Measurements from ENCODE around the gene SPECC1L.
"Not testable (repeated sequence)": the region's sequence is repeated elsewhere in the genome, so short reads cannot be mapped to it uniquely, and the experiment has no call there.

SPECC1L gene

DNA sequence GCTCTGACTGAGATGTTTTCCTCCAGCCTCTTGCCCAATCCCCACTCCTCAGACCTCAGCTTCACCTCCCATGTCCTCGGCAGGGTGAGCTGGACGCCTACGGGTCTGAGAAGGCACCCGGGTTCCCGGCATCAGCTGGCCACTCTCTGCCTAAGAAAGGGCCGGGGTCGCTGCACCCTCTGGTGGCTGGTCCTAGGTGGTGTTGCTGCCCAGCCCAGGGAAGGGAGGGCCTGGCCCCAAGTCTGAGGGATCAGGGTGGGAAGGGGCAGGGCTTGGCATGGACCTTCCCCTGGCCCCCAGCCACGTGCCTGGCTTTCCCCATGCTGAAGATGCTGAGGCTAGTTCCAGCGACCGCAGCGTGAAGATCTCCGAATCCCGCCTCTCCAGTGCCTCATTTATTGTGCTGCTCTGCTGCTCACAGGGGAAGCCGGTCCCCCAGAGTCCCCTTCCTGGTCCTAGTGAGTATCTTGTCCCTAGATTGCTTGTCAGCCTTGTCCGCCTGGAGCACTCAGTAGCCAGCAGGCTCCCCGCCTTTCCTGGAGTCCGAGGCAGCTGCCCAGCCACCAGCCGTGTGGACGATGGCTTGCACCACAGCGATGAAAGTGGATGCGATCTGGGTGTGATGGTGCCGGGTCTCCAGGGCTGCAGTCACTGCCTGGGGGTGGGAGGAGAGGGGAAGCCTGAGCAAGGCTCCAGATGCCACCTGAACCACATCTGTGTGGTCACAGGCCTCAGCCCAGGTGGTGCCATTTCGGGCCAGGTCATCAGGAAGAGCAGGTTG, 22.9 kb upstream of the SPECC1L start:
- peak; percentile 79 for DNase-seq

DNA sequence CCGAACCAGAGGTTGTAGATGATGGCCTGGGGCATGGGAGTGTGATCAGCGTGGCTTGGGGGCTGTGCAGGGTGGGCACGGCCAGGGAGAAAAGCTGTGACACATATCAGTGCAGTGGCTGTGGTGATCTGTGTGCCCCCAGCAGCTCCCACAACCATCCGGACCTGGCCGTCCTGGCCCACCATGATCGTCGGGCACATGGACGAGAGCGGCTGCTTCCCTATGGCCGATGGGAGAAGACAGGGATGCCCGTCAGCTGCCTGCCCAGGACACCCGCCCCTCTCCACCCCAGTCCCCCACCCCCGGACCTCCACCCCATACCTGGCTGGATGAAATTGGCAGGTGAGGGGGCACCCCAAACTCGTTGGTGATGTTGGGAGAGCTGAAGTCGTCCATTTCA, 22.0 kb upstream of the SPECC1L start:
- not testable (repeated sequence) for DNase-seq

DNA sequence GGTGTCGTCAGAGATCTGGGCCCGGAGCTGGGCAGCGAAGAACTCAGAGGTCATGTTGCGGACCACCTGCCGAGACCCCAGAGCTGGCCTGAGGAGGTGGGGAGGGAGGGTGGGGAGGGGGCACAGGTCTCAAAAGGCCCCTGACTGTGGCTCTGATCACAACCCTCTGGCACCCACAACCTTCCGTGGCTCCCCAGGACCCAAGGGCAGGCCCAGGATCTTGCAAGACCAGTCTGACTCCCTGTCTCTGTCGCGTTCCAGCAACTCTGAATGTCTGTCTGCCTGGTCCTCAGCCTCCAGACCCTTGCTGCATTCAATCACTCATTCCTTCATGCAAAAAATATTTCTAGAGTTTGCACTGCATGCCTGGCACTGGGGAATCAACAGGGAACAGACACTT, 21.2 kb upstream of the SPECC1L start:
- DNase-seq: not testable (repeated sequence)

DNA sequence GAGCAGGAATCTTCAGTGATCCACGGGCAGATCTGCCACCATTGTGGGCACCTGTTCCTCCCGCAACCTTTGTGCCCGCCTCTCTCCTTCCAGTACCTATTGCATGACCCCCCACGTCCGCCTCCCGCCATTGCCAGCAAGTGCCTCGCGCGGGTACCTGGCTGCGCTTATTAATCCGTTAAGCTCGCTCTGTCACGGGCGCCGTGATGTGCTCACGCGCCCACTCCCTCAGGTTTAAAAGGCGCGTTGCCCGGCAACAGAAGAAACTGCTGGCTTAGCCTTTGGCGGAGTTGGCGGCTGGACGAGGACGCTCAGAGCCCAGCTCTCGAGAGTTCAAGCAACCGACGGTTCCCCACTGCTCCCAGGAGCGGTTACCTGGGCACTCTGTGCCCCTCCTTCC, 19.3 kb upstream of the SPECC1L start:
- DNase-seq: not testable (repeated sequence)

DNA sequence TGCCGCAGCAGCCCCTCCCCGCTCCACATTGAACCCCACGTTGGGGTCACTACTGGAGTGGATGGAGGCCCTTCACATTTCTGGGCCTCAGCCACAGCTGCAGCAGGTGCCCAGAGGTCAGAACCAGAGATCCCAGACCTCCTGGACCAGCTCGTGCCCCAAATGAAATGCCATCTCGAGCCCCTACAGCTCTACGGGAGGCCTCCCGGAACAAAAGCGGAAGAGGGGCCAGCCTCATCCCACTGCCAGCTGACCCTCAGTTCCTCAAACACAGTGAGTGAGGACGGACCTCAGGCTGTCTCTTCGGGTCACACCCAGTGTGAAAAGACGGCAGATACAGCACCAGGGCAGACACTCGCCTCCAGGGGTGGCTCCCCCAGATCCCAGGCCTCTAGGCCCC, 17.5 kb upstream of the SPECC1L start:
- not testable (repeated sequence) for DNase-seq

DNA sequence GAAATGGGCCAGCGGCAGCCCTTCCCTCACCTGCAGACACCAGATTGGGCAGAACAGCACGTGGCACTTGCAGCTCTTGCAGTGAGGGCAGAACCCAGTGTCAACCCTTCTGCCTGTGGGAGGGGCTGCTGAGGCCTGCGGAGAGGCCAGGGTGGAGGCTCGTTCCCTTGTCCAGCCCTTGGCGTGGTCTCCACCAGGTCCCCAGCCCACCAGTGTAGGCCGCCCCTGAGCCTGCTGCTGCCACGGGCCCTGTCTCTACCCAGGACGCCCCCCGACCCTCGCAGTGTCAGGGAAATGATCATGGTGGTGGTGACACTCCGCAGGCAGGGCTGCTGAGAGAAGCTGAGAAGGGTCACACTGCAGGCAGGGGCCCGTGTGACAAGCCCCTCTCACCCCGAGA, 14.5 kb upstream of the SPECC1L start:
- DNase-seq: not testable (repeated sequence)

DNA sequence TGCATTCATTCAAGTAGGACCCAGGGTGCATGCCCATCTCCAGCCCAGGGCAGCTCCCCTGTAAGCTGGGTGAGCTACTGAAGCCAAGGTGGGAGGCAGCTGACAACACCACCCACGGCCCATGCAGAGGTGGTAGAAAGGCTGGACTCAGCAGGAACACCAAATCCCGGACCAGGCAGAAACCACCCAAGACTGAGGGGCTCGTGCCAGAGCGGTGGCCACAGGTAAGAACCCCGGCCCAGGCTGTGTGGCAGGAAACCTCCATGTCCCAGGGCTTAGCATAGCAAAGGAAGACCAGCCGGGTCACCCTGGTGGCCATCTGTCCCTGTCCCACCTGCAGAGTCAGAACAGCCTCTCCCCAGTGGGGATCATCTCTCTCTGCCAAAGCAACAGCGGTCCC, 13.9 kb upstream of the SPECC1L start:
- not testable (repeated sequence) for DNase-seq

DNA sequence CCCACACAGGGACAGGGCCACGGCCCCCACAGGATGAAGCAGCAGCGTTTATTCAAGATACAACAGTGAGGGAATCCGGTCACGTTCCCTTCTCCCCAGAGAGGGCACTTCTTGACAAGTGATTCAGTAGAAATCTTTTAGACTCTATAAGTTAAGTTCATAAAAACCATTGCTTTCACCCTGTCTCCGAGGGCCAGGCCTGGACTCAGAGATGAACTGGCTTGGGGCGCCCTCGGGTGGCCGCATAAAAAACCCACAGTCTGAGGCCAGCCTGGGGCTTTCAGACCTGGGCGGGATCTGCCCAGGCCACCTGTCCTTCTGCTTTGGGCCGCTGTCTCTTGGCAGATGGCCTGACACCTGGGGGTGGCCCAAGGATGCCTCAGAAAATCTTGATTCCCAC, 11.2 kb upstream of the SPECC1L start:
- DNase-seq: peak; percentile 79

DNA sequence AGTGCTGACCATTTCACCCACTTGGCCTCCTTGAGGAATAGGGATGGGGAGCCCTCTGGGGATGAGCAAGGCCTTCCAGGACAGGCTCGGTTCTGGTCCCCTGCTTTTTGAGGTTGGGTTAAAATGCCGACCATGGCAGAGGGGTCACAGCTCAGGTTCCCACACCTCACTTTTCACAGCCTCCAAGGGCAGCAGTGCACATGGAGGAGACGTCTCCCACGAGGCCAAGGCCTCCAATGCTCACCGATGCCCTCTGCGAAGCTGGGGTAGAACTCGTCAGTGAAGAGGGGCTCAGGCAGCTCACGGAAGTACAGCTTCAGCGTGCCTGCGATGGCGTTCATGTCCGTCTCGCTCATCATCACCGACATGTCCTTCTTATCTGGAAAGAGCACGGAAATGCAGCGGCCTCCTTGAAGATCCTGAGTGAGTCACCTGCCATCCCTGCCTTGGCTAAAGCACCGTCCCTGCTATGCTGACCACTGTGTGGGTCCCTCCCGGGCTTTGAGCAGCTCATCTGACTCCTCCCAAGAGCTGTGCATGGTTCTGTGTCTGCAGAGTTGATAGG, 8.4 kb upstream of the SPECC1L start:
- not testable (repeated sequence) for DNase-seq

DNA sequence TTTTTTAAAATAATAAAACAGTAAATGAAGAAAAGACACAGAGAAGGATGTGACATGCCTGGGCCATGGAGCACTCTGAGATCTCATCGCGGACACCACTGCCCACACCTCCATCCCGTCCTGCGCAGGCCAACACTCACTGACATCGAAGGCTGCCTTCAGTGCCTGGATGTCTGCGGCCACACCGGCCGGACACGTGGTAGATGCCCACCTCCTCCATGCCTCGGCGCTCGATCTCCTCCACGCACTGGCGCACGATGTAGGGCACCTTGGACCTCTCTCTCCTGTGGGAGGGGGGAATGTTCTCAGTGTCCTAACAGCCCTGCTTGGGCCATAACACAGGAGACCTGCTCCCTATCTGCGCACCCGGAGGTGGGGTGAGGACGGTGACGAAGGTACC, 7.2 kb upstream of the SPECC1L start:
- not testable (repeated sequence) for DNase-seq

DNA sequence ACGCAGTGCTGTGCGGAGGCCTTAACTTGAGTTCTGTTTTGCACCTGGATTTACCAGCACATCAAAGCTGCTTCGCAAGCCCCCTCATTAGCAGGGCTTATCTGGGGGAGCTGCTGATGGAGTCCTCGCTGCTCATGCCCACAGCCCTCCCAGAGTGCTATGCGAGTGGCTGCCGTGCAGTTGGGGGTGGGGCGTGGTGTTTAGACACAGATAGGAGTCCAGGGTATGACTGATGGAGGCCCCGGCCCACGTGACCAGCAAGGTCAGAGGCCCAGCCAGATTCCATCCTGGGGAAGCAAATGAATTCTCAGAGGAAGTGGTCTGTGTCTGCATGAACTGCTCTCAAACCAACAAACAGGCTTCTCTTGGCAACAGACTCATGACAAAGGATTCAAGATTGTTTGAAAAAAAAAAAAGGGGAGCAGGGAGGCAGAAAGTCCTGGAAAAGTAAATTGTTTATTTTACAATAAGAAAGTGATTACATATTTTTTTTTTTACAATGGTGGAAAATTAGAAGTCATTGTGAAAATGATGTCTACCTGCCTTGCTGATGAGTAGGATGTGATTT, 6.2 kb upstream of the SPECC1L start:
- peak; percentile 51 for DNase-seq

DNA sequence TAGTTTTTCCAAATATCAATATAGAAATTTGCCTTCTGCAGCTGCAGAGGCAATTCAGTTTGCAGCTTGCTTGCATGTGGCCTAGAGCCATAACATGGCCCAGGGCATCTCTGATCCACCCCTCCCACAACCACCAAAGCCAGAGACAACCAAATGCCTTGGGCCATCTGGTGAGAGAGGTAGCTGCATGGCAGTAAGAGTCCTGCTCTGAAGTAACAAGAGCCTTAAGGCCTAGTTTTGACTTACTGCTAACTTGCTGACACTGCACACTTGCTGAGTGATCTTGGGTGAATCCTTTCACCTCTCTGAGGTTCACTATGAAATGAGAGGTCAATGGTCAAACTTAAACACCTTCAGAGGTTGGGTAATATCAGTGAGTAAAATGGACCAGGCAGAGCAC, 4.9 kb upstream of the SPECC1L start:
- DNase-seq: no peak

DNA sequence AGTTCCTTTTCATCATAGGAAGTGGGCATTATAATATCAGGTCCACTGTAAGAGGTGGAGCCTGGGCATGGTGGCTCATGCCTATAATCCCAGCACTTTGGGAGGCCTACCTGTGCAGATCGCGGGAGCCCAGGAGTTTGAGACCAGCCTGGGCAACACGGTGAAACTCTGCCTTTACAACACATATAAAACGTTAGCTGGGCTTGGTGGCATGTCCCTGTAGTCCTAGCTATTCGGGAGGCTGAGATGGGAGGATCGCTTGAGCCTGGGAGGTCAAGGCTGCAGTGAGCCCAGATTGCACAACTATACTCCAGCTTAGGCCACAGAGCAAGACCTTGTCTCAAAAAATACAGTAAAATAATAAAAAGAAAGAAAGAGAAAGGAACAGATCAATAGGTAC, 4.1 kb upstream of the SPECC1L start:
- not testable (repeated sequence) for DNase-seq

DNA sequence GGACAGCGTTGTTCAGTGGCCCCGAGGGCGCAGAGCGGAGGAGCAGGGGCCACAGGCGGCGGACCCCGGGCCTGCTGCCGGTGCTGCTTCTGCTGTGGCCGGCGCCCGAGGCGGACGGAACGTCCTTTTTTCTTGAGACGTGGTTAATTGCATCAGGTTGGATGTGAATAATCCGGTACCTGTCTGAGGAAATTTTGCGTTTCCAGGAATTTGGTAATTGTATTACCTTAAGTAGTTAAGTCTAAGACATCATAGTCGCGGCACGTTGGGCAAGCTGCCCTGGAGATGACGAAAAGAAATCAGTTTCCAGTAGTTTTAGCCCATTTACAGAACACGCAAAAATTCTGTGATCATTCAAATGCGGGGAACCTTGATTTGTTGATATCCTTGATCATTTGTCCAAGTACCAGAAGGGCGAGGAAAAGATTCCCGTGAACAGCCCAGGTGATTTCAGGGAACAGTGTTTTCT, 789 bp downstream of the SPECC1L start:
- no peak for DNase-seq

DNA sequence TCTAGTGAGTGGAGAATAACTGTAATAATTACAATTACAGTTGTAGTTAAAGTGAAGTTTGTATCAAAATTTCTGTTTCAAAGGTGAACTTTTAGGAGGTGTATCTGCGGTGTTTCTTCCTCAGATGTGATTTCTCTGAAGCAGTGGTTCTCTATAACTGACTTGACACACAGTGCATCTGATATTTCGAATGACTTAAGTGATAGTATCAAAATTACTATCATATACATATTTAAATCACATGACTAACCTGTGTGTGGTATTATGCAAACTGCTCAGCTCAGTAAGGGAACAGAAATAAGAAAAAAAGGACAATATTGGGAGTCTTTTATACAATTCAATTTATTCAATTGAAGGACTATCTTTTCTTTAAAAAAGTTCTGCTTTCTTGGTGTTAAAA, 2.4 kb downstream of the SPECC1L start:
- not testable (repeated sequence) for DNase-seq

DNA sequence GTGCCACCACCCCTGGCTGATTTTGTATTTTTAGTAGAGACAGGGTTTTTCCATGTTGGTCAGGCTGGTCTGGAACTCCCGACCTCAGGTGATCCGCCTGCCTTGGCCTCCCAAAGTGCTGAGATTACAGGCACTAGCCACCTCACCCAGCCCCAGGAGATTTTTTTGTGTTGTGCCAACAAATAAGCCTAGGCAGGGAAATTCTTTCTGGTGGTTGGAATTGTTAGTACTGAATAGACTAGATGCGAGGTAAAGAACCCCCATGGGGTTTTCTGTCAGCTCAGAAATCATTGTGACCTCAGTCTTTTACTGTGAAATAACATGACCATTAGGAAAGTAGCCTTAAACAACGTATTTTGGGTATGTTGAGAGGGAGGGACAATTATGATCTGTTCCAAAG, 3.3 kb downstream of the SPECC1L start:
- peak; percentile 9 for DNase-seq

DNA sequence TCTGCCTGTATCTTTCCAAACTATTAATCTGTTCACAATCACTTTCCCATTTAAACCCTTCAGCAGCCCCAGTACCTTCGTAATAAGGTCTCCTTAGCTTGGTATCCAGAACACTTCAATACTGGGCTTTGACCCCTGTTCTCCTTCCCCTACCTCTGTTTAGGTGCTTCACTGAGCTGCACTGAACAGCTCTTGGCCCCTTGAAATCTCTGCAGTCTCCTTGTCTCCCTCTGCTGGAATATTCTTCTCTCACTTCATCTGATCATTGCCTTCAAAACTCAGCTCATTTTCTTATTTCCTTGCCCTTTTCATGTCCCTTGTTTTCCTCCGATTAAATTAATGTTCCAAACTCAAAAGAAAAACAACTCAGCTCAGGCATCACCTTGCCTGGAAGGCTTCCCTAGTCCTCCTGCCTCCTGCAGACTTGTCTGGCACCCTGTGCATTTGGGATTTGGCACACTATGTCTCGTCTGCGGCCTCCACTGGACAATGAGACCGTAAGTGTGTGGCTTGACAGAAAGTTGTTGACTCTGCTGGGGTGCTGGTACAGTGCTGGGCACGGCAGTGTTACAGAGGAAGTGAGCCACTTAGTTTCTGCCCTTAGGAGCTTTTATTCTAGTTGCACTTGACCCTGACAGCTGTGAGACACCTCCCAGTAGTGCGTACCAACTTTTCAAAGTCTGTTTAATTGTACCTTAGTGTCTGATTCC, 4.2 kb downstream of the SPECC1L start:
- not testable (repeated sequence) for DNase-seq

DNA sequence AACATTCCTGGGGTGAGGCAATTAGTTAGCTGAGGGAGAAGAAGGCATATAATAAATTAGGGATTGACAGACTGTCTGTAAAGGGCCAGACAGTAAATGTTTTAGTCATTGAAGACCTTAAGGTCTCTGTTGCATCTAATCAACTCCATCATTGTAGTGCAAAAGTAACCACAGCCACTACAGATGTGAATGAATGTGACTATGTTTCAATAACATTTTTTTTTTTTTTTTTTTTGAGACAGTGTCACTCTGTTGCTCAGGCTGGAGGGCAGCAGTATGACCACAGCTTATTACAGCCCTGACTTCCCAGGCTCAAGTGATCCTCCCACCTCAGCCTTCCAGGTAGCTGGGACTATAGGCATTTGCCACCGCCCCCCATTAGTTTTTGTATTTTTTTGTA, 9.7 kb downstream of the SPECC1L start:
- not testable (repeated sequence) for DNase-seq

DNA sequence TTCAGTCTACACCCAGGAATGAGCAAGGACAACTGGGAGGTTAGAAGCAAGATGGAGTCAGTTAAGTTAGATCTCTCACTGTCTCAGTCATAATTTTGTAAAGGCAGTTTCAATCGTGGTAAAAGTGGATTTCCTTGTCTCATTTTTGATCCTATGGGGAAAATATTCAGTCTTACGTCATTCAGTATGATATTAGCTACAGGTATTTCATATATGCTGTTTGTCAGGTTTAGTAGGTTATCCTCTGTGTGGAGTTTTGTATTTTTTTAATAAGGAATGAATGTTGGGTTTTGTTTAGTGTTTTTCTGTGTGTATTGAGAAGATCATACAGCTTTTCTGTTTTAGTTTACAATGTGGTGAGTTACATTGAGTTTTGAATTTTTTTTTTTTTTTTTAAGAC, 11.8 kb downstream of the SPECC1L start:
- no peak for DNase-seq

DNA sequence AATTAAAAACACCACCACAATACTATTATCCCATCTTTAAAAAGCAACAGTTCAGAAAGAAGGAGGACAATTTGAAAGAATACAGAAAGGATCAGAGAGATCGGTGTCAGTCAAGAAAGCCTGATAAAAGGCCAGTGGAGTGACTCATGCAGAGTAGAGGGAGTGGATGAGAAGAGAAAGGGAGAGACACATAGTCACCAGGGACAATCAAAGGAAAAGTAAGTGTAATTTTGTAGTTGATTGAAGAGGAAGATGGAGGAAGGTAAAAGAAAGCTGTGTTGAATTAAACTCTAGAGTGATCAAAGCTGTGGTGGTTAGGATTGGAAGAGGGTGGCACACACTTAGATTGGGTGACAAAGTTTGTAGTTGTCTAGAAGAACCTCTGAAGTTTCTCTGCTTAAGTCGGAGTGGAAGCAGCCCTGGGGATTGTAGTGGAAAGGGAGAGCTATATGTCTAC, 14.1 kb downstream of the SPECC1L start:
- peak; percentile 39 for DNase-seq

DNA sequence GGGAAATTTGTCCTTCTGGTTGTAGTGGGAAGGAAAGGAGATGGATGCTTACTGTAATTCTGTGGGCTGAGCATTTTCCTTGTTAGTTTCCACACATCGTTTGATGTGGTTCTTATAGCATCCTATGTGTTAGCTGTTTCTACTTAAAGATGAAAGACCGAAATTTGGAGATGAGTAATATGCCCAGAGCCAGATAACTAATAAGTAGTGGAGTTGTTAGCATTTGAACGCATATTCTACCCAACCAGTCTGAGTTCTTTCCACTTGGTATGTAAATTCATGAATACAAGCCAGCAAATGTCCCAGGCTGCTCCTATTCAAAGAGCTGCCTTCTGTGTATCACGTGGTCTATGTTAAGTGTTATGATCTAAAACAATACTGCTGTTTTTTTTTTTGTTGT, 14.6 kb downstream of the SPECC1L start:
- DNase-seq: peak; percentile 77

DNA sequence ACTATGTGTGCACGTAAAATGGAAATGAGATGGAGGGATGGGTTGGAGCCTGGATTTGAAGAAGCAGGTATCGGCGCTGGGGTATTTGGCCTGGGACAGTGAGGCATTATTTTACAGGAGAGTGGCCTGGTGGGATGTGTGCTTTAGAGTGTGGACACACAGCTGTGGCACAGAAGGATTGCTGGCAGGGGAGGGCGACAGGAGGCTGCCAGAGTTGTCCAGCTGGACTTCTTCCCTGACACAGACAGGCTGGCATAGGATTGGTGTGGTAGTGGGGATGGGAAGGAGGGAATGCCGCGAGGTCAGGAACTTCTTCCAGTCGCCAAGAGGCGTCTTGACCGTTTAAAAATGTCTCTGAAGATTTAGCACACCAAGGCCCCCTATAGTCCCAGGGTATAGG, 16.6 kb downstream of the SPECC1L start:
- not testable (repeated sequence) for DNase-seq

DNA sequence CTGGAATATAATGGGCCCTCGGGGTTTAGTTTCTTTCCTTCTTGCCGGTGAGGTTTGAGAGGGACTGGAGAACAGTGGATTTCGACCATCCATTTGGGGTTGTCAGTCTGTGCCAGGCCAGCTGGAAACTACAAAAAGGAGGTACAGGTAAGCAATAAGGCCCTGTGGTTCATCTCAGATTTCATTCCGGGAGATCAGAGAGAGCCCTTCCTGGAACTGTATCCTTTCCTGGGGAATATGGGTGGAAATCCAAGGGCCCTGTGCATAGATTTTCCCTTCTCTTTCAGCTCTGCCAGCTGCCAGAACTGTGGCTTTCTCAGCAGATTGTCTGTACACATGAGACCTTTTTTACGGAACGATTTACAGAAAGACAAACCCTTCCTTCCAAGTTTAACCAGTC, 17.2 kb downstream of the SPECC1L start:
- DNase-seq: not testable (repeated sequence)

Data from fibroblast of skin of right quadriceps (primary cell).